Astrocyte (in vitro differentiated cells and primary cell): Measurements from ENCODE around the gene TNFRSF19. TPM values are rescaled to one million over a fixed set of nuclear protein-coding genes. Genes with fewer than 3 reads are reported as not detected.

Experiments
- DNase-seq: peaks from one replicate; pipeline ENCODE4 v3.0.0-alpha.2; 2010; ENCODE audit warnings: low read depth
- FAIRE-seq: peaks from 2 replicates; lab custom pipeline; 2011; peaks lifted over from hg19 to GRCh38; lab: Jason Lieb, UNC
- H2AFZ ChIP-seq: 2 replicates; pipeline ENCODE4 v1.6.0; 2012; ENCODE audit warnings: low read depth, low read length, inconsistent platforms
- H3K27ac ChIP-seq: 2 replicates; pipeline ENCODE4 v1.5.1; 2011; ENCODE audit warnings: low read depth, low read length, inconsistent platforms
- H3K27me3 ChIP-seq: 2 replicates; pipeline ENCODE4 v1.6.0; 2011; ENCODE audit warnings: low read length, inconsistent platforms; ENCODE audit not compliant: insufficient read depth
- H3K36me3 ChIP-seq: 2 replicates; pipeline ENCODE4 v1.5.1; 2011; ENCODE audit warnings: low read length, inconsistent platforms; ENCODE audit not compliant: insufficient read depth
- H3K4me1 ChIP-seq: 2 replicates; pipeline ENCODE4 v1.5.1; 2011; ENCODE audit warnings: low read length, inconsistent platforms; ENCODE audit not compliant: insufficient read depth
- H3K4me2 ChIP-seq: 2 replicates; pipeline ENCODE4 v1.6.0; 2012; ENCODE audit warnings: low read length, inconsistent platforms
- H3K4me3 ChIP-seq: 2 replicates; pipeline ENCODE4 v1.5.1; 2011; ENCODE audit warnings: low read depth, mild to moderate bottlenecking, low read length, inconsistent platforms; ENCODE audit not compliant: insufficient read depth
- H3K79me2 ChIP-seq: 2 replicates; pipeline ENCODE4 v1.6.0; 2012; ENCODE audit warnings: mild to moderate bottlenecking, low read length, inconsistent platforms; ENCODE audit not compliant: insufficient read depth
- H3K9ac ChIP-seq: 2 replicates; pipeline ENCODE4 v1.6.0; 2012; ENCODE audit warnings: mild to moderate bottlenecking, low read length, inconsistent platforms
- H3K9me3 ChIP-seq: 2 replicates; pipeline ENCODE4 v1.5.1; 2012; ENCODE audit warnings: low read depth, mild to moderate bottlenecking, low read length, inconsistent platforms; ENCODE audit not compliant: insufficient read depth
- H4K20me1 ChIP-seq: 2 replicates; pipeline ENCODE4 v1.6.0; 2012; ENCODE audit warnings: low read length, inconsistent platforms; ENCODE audit not compliant: insufficient read depth
- H3K27ac Mint-ChIP-seq: one replicate; pipeline ENCODE4 v1.8.0; 2021; ENCODE audit warnings: mild to moderate bottlenecking, mixed read lengths; ENCODE audit not compliant: unreplicated experiment
- H3K27me3 Mint-ChIP-seq: one replicate; pipeline ENCODE4 v1.8.0; 2021; ENCODE audit warnings: low read depth, mixed read lengths; ENCODE audit not compliant: unreplicated experiment
- H3K36me3 Mint-ChIP-seq: one replicate; pipeline ENCODE4 v1.8.0; 2021; ENCODE audit warnings: low read depth, mixed read lengths; ENCODE audit not compliant: unreplicated experiment
- H3K4me1 Mint-ChIP-seq: one replicate; pipeline ENCODE4 v1.8.0; 2021; ENCODE audit warnings: low read depth, mixed read lengths; ENCODE audit not compliant: unreplicated experiment
- H3K4me3 Mint-ChIP-seq: one replicate; pipeline ENCODE4 v1.8.0; 2021; ENCODE audit warnings: mild to moderate bottlenecking, moderate library complexity, mixed read lengths; ENCODE audit not compliant: unreplicated experiment
- H3K9me3 Mint-ChIP-seq: one replicate; pipeline ENCODE4 v1.8.0; 2021; ENCODE audit warnings: mild to moderate bottlenecking, mixed read lengths; ENCODE audit not compliant: unreplicated experiment
- CTCF ChIP-seq: IDR thresholded peaks from 2 replicates; pipeline ENCODE4 v1.5.1; 2011; ENCODE audit warnings: low read depth, mild to moderate bottlenecking, inconsistent platforms, low read length, moderate library complexity; ENCODE audit not compliant: insufficient read depth
- EZH2 ChIP-seq: IDR thresholded peaks from 2 replicates; pipeline ENCODE4 v1.6.1; 2012; ENCODE audit warnings: mild to moderate bottlenecking, low read length, inconsistent platforms; ENCODE audit not compliant: insufficient read depth
- total RNA-seq: library from RNA; stranded (reverse); gene quantifications from 2 replicates; pipeline ENCODE4 v1.2.1, GENCODE V29; 2021

The TNFRSF19 gene
- total RNA-seq, 1 donor from 2014 or later: 27.8 TPM

GRCh38 chr13:23696610-23697009 is 126.4 kb downstream of the TNFRSF19 start:
- Histone ChIP-seq H2AFZ (peak overlapping the region; percentile 45), H3K9ac (no peak overlapping the region), H3K4me2 (no peak overlapping the region), H3K36me3 (no peaks in the 10 kb centered on the region), H3K27ac (no peak overlapping the region), H3K27me3 (no peaks in the 10 kb centered on the region), H4K20me1 (no peaks in the 10 kb centered on the region), H3K9me3 (no peaks in the 10 kb centered on the region), H3K4me1 (peaks cover 11% of the 10 kb centered on the region), H3K4me3 (no peak overlapping the region), H3K79me2 (no peaks in the 10 kb centered on the region)
- DNase-seq (no peak), FAIRE-seq (no peak)
- TF ChIP-seq EZH2: no peak
- no peak for TF ChIP-seq CTCF
- H3K4me1 Mint-ChIP-seq: peaks cover 15% of the 10 kb centered on the region
- peaks cover 2% of the 10 kb centered on the region for H3K9me3 Mint-ChIP-seq
- no peaks in the 10 kb centered on the region for H3K36me3 Mint-ChIP-seq
- no peak overlapping the region for H3K4me3 Mint-ChIP-seq
- H3K27me3 Mint-ChIP-seq: no peaks in the 10 kb centered on the region
- no peak overlapping the region for H3K27ac Mint-ChIP-seq

GRCh38 chr13:23697772-23698313 is 127.6 kb downstream of the TNFRSF19 start:
- H4K20me1 ChIP-seq: no peaks in the 10 kb centered on the region
- no peak overlapping the region for H3K9ac ChIP-seq
- Mint-ChIP-seq H3K36me3 (no peaks in the 10 kb centered on the region), H3K27me3 (peaks cover 3% of the 10 kb centered on the region), H3K27ac (no peak overlapping the region), H3K9me3 (peaks cover 2% of the 10 kb centered on the region), H3K4me3 (no peak overlapping the region), H3K4me1 (peaks cover 17% of the 10 kb centered on the region)
- no peaks in the 10 kb centered on the region for H3K79me2 ChIP-seq
- DNase-seq: no peak
- no peak overlapping the region for H3K27ac ChIP-seq
- H2AFZ ChIP-seq: no peak overlapping the region
- peaks cover 16% of the 10 kb centered on the region for H3K4me1 ChIP-seq
- H3K9me3 ChIP-seq: no peaks in the 10 kb centered on the region
- H3K4me2 ChIP-seq: no peak overlapping the region
- no peak for FAIRE-seq
- H3K4me3 ChIP-seq: no peak overlapping the region
- TF ChIP-seq EZH2 (no peak), CTCF (no peak)
- no peaks in the 10 kb centered on the region for H3K27me3 ChIP-seq
- H3K36me3 ChIP-seq: no peaks in the 10 kb centered on the region

- Histone ChIP-seq H3K9ac (no peak overlapping the region), H3K27me3 (no peaks in the 10 kb centered on the region), H3K4me3 (no peak overlapping the region), H3K9me3 (no peaks in the 10 kb centered on the region), H4K20me1 (no peaks in the 10 kb centered on the region), H3K4me1 (peaks cover 16% of the 10 kb centered on the region), H3K4me2 (no peak overlapping the region), H3K79me2 (no peaks in the 10 kb centered on the region), H3K36me3 (no peaks in the 10 kb centered on the region), H3K27ac (no peak overlapping the region), H2AFZ (no peak overlapping the region)
- no peak for DNase-seq
- Mint-ChIP-seq H3K36me3 (no peaks in the 10 kb centered on the region), H3K4me1 (peaks cover 17% of the 10 kb centered on the region), H3K9me3 (peaks cover 2% of the 10 kb centered on the region), H3K27me3 (peaks cover 3% of the 10 kb centered on the region), H3K27ac (no peak overlapping the region), H3K4me3 (no peak overlapping the region)
- FAIRE-seq: no peak
- TF ChIP-seq EZH2 (no peak), CTCF (no peak)
Observed at GRCh38 chr13:23699271-23699670, 129.1 kb downstream of the TNFRSF19 start.
